HCT116 (cell line): Measurements from ENCODE around the gene TEDDM1.

Experiments used
- ATF3 ChIP-seq: IDR thresholded peaks from 2 replicates; pipeline ENCODE4 v1.6.1; 2012
- CTCF ChIP-seq, 3 experiments: fragments of 200-600 bp in 1 of 3; sonication (generic) in 1 of 3; IDR thresholded peaks in 2 of 3; conservative IDR thresholded peaks in 1 of 3; 2 replicates each; pipeline ENCODE4 v1.5.1; 2012 to 2017; ENCODE audit warnings: low read depth in 2 of 3, low read length in 2 of 3, antibody characterized with exemption in 1 of 3, borderline replicate concordance in 1 of 3, control low read depth in 1 of 3, mild to moderate bottlenecking in 1 of 3, mixed read lengths in 1 of 3, mixed run types in 1 of 3, moderate library complexity in 1 of 3; ENCODE audit not compliant: insufficient read depth in 1 of 3
- EGR1 ChIP-seq: IDR thresholded peaks from 2 replicates; pipeline ENCODE4 v1.6.1; 2012; ENCODE audit warnings: low read depth
- EZH2 ChIP-seq: fragments of 200-600 bp; sonication (generic); IDR thresholded peaks from 2 replicates; pipeline ENCODE4 v1.6.1; 2017; ENCODE audit warnings: antibody characterized with exemption, mixed run types
- EZH2phosphoT487 ChIP-seq: fragments of 200-600 bp; IDR thresholded peaks from 2 replicates; pipeline ENCODE4 v1.6.1; 2018; ENCODE audit warnings: antibody characterized with exemption, borderline replicate concordance
- FOSL1 ChIP-seq: IDR thresholded peaks from 2 replicates; pipeline ENCODE4 v1.6.1; 2012; ENCODE audit warnings: low read depth
- JUND ChIP-seq: IDR thresholded peaks from 2 replicates; pipeline ENCODE4 v1.6.1; 2012
- MAX ChIP-seq: IDR thresholded peaks from 2 replicates; pipeline ENCODE4 v1.6.1; 2012
- POLR2A ChIP-seq: IDR thresholded peaks from 2 replicates; pipeline ENCODE4 v1.7.0; 2011; ENCODE audit warnings: borderline replicate concordance; ENCODE audit not compliant: insufficient read depth, insufficient read length; ENCODE audit errors: extremely low read depth
- POLR2AphosphoS5 ChIP-seq: IDR thresholded peaks from 2 replicates; pipeline ENCODE4 v1.6.1; 2011; ENCODE audit warnings: mild to moderate bottlenecking, low read depth, low read length, moderate library complexity
- RAD21 ChIP-seq: IDR thresholded peaks from 2 replicates; pipeline ENCODE4 v1.6.1; 2012; ENCODE audit warnings: low read depth, mild to moderate bottlenecking
- SP1 ChIP-seq: IDR thresholded peaks from 2 replicates; pipeline ENCODE4 v1.6.1; 2012; ENCODE audit warnings: low read depth
- TCF7L2 ChIP-seq: IDR thresholded peaks from 2 replicates; pipeline ENCODE4 v1.7.0; 2011; ENCODE audit warnings: borderline replicate concordance, inconsistent platforms; ENCODE audit not compliant: insufficient read depth, insufficient read length; ENCODE audit errors: extremely low read depth
- TF ChIP-seq, protein P1 (sequence below): IDR thresholded peaks from 2 replicates; pipeline ENCODE4 v1.6.1; 2012; ENCODE audit warnings: low read depth

DNA sequence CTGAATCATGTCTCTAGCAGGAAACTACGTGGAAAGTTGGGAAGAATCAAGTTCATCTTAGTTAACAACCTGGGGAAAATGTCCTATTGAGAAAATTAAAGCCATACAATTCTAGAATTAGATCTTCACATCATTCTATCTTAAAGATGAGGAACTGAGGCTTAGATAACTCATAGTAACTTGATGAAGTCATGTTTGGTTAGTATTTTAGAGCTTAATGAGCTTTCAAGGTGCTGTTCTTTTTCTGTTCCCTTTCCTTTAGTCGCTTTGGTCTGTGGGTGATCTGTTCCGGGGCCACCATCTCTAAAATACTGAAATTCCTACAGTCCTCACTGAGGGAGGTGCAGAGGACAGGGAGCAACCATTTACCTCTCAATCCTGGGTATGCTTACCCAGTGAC is 4.6 kb downstream of the TEDDM1 start:
- TF ChIP-seq POLR2A (no peak), SP1 (no peak), CTCF (IDR thresholded peaks at IDR 0.05 in 2 of 3, conservative IDR thresholded peaks at IDR 0.05 in 1 of 3; ENCODE audit: borderline replicate concordance in 1 of 3, insufficient read depth in 1 of 3, low read depth in 2 of 3, low read length in 2 of 3) (no peak), ATF3 (no peak), EZH2 (no peak), FOSL1 (no peak), MAX (no peak), RAD21 (no peak), EGR1 (no peak), POLR2AphosphoS5 (no peak), TCF7L2 (no peak), JUND (no peak), EZH2phosphoT487 (no peak)
- TF ChIP-seq, protein P1, sequence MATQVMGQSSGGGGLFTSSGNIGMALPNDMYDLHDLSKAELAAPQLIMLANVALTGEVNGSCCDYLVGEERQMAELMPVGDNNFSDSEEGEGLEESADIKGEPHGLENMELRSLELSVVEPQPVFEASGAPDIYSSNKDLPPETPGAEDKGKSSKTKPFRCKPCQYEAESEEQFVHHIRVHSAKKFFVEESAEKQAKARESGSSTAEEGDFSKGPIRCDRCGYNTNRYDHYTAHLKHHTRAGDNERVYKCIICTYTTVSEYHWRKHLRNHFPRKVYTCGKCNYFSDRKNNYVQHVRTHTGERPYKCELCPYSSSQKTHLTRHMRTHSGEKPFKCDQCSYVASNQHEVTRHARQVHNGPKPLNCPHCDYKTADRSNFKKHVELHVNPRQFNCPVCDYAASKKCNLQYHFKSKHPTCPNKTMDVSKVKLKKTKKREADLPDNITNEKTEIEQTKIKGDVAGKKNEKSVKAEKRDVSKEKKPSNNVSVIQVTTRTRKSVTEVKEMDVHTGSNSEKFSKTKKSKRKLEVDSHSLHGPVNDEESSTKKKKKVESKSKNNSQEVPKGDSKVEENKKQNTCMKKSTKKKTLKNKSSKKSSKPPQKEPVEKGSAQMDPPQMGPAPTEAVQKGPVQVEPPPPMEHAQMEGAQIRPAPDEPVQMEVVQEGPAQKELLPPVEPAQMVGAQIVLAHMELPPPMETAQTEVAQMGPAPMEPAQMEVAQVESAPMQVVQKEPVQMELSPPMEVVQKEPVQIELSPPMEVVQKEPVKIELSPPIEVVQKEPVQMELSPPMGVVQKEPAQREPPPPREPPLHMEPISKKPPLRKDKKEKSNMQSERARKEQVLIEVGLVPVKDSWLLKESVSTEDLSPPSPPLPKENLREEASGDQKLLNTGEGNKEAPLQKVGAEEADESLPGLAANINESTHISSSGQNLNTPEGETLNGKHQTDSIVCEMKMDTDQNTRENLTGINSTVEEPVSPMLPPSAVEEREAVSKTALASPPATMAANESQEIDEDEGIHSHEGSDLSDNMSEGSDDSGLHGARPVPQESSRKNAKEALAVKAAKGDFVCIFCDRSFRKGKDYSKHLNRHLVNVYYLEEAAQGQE = no peak
